RWPE1 (cell line): ENCODE data around the gene KIF7.
"Not testable (repeated sequence)": the region's sequence is repeated elsewhere in the genome, so short reads cannot be mapped to it uniquely, and the experiment has no call there.

Experiments used
- CTCF ChIA-PET: fragments of 350-600 bp; sonication (Branson Sonifier 250); formaldehyde crosslinking; extraction: SDS; loops from one replicate; lab custom pipeline; 2021; lab: Yijun Ruan, JAX
- POLR2A ChIA-PET: fragments of 400-600 bp; formaldehyde crosslinking; extraction: SDS; loops from one replicate; lab custom pipeline; 2020; ENCODE audit warnings: antibody characterized with exemption; ENCODE audit not compliant: low non-redundant PET; lab: Yijun Ruan, JAX
- DNase-seq: peaks from one replicate; pipeline ENCODE4 v3.0.0; 2012; ENCODE audit warnings: low spot score
- H3K27ac ChIP-seq: fragments of 450-650 bp; 2 replicates; pipeline ENCODE4 v1.5.1; 2017
- CTCF ChIP-seq: fragments of 450-650 bp; conservative IDR thresholded peaks from 2 replicates; pipeline ENCODE4 v1.5.1; 2017; ENCODE audit warnings: low read depth, mild to moderate bottlenecking

Gene KIF7

GRCh38 chr15:89587955-89588354 is 67.3 kb downstream of the KIF7 start:
- peak overlapping the region; percentile 34; the same call in 1 of the 2 replicates for H3K27ac ChIP-seq
- ChIA-PET POLR2A (no interaction called here), CTCF (no interaction called here)
- peak; percentile 41 for DNase-seq
- TF ChIP-seq CTCF, result no peak

GRCh38 chr15:89586651-89587050 is 68.6 kb downstream of the KIF7 start:
- no peak overlapping the region for H3K27ac ChIP-seq
- ChIA-PET CTCF (interaction anchor here (1.0 kb wide), 1 partner anchor 15 kb away, joined by 3 read pairs; no protein-coding TSS in a partner anchor), POLR2A (no interaction called here)
- no peak for DNase-seq
- no peak for TF ChIP-seq CTCF

- DNase-seq, H3K27ac ChIP-seq, POLR2A ChIA-PET: not testable (repeated sequence)
- CTCF ChIA-PET, result interaction anchor here (0.7 kb wide), 1 partner anchor 1349 kb away, joined by 3 read pairs; no protein-coding TSS in a partner anchor
These were observed 74.5 kb downstream of the KIF7 start for GRCh38 chr15:89580747-89581146.

GRCh38 chr15:89578146-89578545 is 77.1 kb downstream of the KIF7 start:
- H3K27ac ChIP-seq, result no peak overlapping the region
- POLR2A ChIA-PET, result interaction anchor here (0.6 kb wide), 1 partner anchor 112 kb away, joined by 3 read pairs; the partner anchor contains the start of genes PEX11A and WDR93
- TF ChIP-seq CTCF, result no peak
- CTCF ChIA-PET, result interaction anchor here (0.6 kb wide), 1 partner anchor 33 kb away, joined by 4 read pairs; no protein-coding TSS in a partner anchor
- DNase-seq, result no peak
